ENCODE measurements around the gene MAGI1. TPM values are rescaled to one million over a fixed set of nuclear protein-coding genes. Genes with fewer than 3 reads are reported as not detected.
A peak's percentile ranks its signal among the peaks of the same experiment; 100 is the strongest.

The MAGI1 gene
- total RNA-seq, 1 experiment from 2014 or later, result 16.9 TPM

DNA sequence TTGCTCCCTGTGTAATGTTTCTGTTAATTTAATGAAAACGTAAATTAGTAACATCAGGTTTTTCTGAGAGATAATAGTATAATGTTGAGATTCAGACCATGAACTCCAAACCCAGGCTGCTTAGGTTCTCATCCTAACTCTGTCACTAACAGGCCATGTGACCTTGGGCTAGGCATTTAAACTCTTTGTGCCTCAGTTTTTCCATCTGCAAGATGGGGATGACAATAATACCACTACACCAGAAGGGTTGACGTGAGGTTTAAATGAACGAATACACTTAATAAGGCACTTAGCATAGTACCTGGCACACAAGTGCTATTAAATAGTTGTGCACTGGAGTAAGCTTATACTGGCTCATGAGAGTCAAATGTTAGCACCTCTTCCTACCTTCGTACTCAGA is 370.8 kb downstream of the MAGI1 start:
- no peaks in the 10 kb centered on the region for H3K27me3 ChIP-seq
- no peaks in the 10 kb centered on the region for H3K36me3 ChIP-seq
- H3K4me1 ChIP-seq, result no peaks in the 10 kb centered on the region
- no peak overlapping the region for H3K4me3 ChIP-seq
- DNase-seq, result no peak
- no peak overlapping the region for H3K27ac ChIP-seq
- H3K9me3 ChIP-seq (replicated peaks), result no peaks in the 10 kb centered on the region

DNA sequence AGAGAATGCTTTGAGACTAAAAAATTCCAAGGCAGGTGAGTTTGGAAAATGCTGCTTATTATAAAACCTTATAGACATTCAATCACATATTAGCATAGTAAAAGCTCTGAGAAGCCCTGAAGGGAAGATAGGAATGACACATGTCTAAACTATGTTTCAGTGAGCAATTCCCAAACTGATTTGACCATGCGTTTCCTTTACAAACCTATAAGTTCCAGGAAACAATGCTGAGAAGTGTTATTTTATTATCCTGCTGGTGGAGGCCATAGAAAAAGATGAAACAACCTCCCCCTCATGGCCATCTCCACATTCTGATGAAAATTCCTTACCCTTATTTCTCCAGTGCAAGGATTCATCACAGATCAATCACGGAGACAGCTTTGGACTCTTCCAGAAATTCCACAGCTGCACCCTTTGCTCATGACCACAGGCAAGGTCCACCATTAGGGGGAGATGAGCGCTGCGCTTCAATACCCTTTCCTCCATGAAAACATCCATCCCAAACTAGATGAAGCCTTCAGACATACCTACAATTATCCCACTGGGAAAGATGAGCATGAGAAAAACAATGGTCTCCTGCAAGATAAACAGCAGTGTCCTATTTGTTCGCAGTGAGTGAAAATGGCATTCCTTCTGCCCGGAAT is 372.1 kb downstream of the MAGI1 start:
- Histone ChIP-seq H3K9me3 (replicated peaks) (no peaks in the 10 kb centered on the region), H3K36me3 (no peaks in the 10 kb centered on the region), H3K27ac (no peak overlapping the region), H3K27me3 (no peaks in the 10 kb centered on the region), H3K4me1 (no peaks in the 10 kb centered on the region), H3K4me3 (no peak overlapping the region)
- no peak for DNase-seq

DNA sequence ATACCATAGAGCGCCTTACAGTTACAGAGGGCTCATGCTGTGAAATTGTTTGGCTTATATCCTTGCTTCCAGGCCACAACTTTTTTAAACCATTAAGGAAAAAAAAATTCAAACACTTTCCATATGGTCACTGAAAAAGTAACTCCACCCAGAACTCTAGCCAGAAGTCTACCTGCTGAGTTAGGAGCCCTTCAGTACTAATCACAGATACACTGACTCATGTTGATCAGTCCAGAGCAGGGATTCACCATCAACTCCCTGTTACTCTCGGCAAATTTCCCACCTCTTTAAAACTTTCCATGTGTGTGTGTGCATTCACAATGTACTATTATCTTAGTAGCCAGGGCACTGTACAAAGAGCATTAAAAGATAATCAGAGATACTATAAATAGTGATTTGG is 372.8 kb downstream of the MAGI1 start:
- Histone ChIP-seq H3K4me3 (no peak overlapping the region), H3K27me3 (no peaks in the 10 kb centered on the region), H3K9me3 (replicated peaks) (no peaks in the 10 kb centered on the region), H3K4me1 (no peaks in the 10 kb centered on the region), H3K27ac (no peak overlapping the region), H3K36me3 (no peaks in the 10 kb centered on the region)
- no peak for DNase-seq

DNA sequence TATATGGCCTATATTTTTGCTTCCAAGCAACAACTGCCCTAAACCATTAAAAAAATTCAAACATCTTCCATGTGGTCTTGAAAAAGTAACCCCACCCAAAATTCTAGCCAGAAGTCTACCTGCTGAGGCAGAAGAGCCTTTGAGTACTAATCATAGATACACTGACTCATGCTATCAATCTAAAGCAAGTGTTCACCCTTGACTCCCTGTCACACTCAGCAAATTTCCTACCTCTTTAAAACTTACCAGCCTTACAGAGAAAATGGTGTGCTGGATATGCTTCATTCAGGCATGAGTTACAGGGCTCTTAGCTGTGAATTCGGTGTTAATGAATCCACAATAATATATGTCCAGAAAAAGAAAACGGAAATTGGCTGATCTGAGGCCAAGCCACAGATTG is 373.8 kb downstream of the MAGI1 start:
- Histone ChIP-seq H3K4me1 (no peaks in the 10 kb centered on the region), H3K27ac (no peak overlapping the region), H3K36me3 (no peaks in the 10 kb centered on the region), H3K4me3 (no peak overlapping the region), H3K9me3 (replicated peaks) (no peaks in the 10 kb centered on the region), H3K27me3 (no peaks in the 10 kb centered on the region)
- DNase-seq, result no peak

DNA sequence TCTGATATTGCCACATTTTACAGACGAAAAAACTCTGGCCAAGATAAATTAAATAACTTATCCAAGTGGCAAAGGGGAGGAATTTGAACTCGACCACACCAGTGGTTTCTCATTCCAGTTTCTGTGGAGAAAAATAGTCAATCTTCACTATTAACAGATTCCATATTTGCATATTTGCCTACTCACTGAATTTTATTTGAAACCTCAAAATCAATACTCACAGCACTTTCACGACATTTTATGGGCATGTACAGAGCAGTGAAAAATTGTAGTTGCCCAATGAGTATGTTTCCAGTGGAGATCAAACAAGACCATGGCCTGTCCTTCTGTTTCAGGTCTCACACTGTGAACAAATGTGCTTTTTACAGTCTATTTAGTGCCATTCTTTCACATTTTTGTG is 374.3 kb downstream of the MAGI1 start:
- no peak overlapping the region for H3K27ac ChIP-seq
- no peaks in the 10 kb centered on the region for H3K9me3 ChIP-seq (replicated peaks)
- H3K27me3 ChIP-seq, result no peaks in the 10 kb centered on the region
- no peaks in the 10 kb centered on the region for H3K4me1 ChIP-seq
- DNase-seq, result no peak
- no peaks in the 10 kb centered on the region for H3K36me3 ChIP-seq
- no peak overlapping the region for H3K4me3 ChIP-seq

DNA sequence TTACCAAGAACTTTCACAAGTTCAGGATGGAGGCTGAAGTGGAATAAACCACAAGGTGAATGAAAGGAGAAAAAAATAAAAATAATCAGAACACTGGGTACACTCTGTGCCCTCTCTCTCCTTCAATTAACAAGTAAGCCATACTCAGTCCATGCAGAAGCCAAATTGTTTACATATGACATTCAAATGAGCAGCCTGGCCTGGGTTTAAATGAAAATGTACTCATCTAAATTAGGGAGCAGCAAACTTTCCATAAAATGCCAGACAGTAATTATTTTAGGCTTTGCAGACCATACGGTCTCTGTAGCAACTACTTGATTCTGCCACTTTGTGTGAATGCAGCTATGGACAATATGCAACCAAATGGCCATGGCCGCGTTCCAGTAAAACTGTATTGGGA is 376.6 kb downstream of the MAGI1 start:
- Histone ChIP-seq H3K27ac (no peak overlapping the region), H3K27me3 (no peaks in the 10 kb centered on the region), H3K36me3 (no peaks in the 10 kb centered on the region), H3K9me3 (replicated peaks) (no peaks in the 10 kb centered on the region), H3K4me1 (no peaks in the 10 kb centered on the region), H3K4me3 (no peak overlapping the region)
- no peak for DNase-seq

DNA sequence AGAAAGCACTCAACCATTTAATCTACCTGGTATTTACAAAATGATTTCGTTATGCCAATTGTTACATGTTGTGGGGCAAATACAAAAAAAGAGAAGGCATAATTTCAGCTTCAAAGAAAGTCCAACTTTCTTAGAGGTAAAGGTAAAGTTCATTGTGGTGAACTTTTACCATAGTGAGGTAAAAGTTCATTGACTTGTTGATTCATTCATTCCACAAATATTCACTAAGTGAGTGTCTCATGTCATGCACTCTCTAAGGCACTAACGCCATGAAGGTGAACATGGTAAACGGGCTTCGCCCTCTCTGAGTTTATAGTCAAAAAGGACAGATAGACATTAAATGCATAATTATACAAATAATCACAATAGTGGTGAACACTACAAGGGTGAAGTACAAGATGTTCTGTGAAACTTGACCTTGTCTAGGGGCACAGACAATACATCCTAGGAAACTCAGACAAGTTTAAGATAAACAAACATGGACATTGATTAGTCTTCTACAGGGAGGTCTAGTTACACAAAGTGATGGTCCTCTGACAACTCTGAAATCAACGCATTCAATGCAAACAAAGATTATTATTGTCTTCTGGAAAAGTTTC is 378.6 kb downstream of the MAGI1 start:
- no peaks in the 10 kb centered on the region for H3K36me3 ChIP-seq
- H3K27ac ChIP-seq, result no peak overlapping the region
- H3K9me3 ChIP-seq (replicated peaks), result no peaks in the 10 kb centered on the region
- no peak for DNase-seq
- H3K4me3 ChIP-seq, result no peak overlapping the region
- no peaks in the 10 kb centered on the region for H3K4me1 ChIP-seq
- no peaks in the 10 kb centered on the region for H3K27me3 ChIP-seq

DNA sequence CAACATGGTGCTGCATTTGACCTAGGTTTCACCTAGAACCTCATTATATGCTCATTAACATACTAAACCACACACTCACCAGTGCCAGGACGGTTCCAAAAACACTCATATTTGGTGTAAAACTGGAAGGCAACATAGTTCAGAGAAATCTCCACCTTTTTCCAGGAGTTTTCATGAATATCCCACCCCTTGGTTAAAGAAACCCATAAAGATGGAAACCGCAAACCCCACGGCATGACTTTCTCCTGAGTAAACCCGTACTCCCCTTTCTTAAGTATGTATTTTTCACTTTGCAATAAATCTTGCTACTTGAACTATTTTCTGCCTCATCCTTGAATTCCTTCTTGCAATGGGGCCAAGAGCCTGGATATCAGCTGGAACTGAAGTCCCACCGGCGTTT is 379.3 kb downstream of the MAGI1 start:
- DNase-seq, result no peak
- H3K27me3 ChIP-seq, result no peaks in the 10 kb centered on the region

DNA sequence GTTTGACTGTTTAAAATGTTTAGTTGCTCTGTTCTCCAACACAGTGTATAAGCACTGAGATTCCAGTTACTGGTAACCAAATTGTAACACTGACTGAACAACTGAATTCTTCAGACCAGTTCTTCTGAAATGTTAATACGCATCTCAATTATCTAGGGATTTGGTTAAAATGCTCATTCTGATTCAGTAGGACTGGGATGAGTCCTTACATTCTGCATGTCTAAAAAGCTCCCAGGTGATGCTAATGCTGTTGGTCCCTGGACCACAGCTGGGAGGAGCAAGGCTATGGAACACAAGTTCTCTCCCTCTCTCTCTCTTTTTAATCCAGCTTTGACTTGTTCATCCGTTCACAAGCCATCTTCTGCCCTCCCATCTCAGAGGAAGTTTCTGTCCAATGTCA is 380.3 kb downstream of the MAGI1 start:
- DNase-seq, result no peak
- Histone ChIP-seq H3K27me3 (no peaks in the 10 kb centered on the region), H3K4me3 (no peak overlapping the region), H3K9me3 (replicated peaks) (no peaks in the 10 kb centered on the region), H3K27ac (no peak overlapping the region), H3K36me3 (no peaks in the 10 kb centered on the region), H3K4me1 (no peaks in the 10 kb centered on the region)

More for the DNA sequence above, 379.3 kb downstream of the MAGI1 start:
- H3K4me3 ChIP-seq, result no peak overlapping the region
- no peaks in the 10 kb centered on the region for H3K9me3 ChIP-seq (replicated peaks)
- H3K36me3 ChIP-seq, result no peaks in the 10 kb centered on the region
- H3K27ac ChIP-seq, result no peak overlapping the region
- H3K4me1 ChIP-seq, result no peaks in the 10 kb centered on the region

DNA sequence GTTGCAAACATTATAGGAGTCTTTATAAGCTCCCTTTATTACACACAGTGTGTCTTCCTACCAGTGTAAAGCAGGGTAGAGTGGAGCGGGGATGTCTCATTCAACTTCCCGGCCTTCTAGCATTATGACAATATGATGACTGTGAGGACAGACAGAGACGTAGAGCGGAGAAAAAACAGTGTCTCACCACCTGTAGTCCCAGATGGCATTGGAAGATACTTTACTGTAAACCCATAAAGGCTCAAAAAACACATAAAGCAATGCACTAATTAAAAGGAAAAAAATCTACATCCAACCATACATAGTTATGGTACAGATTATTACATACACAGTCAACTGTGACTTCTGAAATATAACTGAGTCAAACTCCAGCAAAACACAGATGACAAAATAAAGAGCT is 383.7 kb downstream of the MAGI1 start:
- no peaks in the 10 kb centered on the region for H3K36me3 ChIP-seq
- no peak overlapping the region for H3K27ac ChIP-seq
- H3K27me3 ChIP-seq, result no peaks in the 10 kb centered on the region
- DNase-seq, result no peak
- no peaks in the 10 kb centered on the region for H3K9me3 ChIP-seq (replicated peaks)
- H3K4me3 ChIP-seq, result no peak overlapping the region
- H3K4me1 ChIP-seq, result no peaks in the 10 kb centered on the region

DNA sequence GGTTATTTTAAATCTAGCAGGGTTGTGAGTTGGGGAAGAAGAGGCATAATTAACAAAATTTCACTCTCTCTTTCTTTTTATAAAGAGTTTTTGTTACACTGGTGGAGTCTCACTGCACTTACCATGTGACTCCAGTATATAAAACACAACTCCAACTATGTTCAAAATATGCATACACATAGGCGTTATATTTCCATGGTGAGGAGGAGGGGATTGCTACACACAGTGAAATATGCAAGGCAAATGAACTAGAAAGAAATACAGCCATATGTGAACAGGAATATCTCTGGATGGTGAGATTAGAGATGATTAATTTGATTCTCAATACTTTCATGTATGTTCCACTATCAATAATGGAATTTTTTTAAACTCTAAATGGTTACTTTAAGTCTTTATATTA is 385.0 kb downstream of the MAGI1 start:
- H3K36me3 ChIP-seq, result no peaks in the 10 kb centered on the region
- no peak for DNase-seq
- H3K4me1 ChIP-seq, result no peaks in the 10 kb centered on the region
- no peaks in the 10 kb centered on the region for H3K9me3 ChIP-seq (replicated peaks)
- no peaks in the 10 kb centered on the region for H3K27me3 ChIP-seq
- no peak overlapping the region for H3K27ac ChIP-seq
- H3K4me3 ChIP-seq, result no peak overlapping the region

DNA sequence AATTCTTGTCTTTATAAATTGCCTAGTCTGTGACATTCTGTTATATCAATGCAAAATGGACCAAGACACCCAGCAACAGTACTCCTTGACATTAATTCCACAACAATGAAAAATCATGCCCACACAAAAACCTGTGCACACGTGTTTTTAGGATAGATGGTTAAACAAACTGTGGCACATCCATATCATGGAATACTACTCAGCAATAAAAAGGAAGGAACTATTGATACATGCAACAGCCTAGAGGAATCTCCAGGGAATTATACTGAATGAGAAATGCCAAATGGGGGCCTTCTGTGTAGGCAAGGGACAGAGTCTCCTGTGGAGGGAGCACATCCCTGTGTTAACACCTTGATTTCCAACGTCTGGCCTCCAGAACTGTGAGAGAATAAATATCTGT is 388.5 kb downstream of the MAGI1 start:
- H3K36me3 ChIP-seq, result no peaks in the 10 kb centered on the region
- H3K4me1 ChIP-seq, result no peaks in the 10 kb centered on the region
- H3K4me3 ChIP-seq, result no peak overlapping the region
- no peaks in the 10 kb centered on the region for H3K27me3 ChIP-seq
- no peak overlapping the region for H3K27ac ChIP-seq
- no peak for DNase-seq
- peaks cover 6% of the 10 kb centered on the region; the same call in 1 of the 2 replicates for H3K9me3 ChIP-seq (replicated peaks)

DNA sequence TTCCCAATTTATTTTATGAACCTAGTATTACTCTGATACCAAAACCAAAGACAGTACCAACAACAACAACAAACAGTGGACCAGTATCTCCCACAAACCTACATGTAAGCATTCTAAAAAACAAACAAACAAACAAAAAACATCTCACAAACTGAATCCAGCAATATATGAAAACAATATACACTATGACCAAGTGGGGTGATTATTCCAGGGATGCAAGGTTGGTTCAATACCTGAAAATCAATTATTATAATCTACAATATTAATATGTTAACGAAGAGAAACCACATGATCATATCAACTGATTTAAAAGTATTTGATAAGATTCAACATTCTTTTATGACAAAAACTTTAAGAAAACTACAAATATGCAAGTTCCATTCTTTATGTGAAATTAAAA is 391.3 kb downstream of the MAGI1 start:
- Histone ChIP-seq H3K27me3 (no peaks in the 10 kb centered on the region), H3K9me3 (replicated peaks) (peaks cover 6% of the 10 kb centered on the region; the same call in 1 of the 2 replicates), H3K4me1 (no peaks in the 10 kb centered on the region), H3K4me3 (no peak overlapping the region), H3K27ac (no peak overlapping the region), H3K36me3 (no peaks in the 10 kb centered on the region)
- DNase-seq, result no peak

DNA sequence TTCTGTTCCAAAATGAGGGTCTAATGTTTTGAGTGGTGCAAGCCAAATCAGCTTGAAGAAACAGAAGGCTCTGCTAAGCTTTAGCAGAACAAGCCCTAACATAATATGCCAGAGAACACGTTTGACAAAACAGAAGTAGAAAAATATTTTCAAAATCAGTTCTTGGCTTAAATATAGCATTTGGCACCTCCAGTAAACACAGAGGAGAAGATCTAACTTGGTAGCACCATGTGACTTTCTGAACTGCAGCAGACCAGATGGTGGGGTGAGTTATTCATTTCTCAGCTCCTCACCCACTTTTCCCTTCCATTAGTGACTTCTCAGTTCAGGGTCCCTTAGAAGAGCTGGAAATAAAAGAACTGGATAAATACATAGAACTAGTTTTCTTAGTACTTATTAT is 395.8 kb downstream of the MAGI1 start:
- H3K27me3 ChIP-seq, result no peaks in the 10 kb centered on the region
- H3K9me3 ChIP-seq (replicated peaks), result peaks cover 6% of the 10 kb centered on the region; the same call in 1 of the 2 replicates
- H3K27ac ChIP-seq, result no peak overlapping the region
- DNase-seq, result no peak
- no peaks in the 10 kb centered on the region; the same call in 1 of the 2 replicates for H3K4me1 ChIP-seq
- no peak overlapping the region for H3K4me3 ChIP-seq
- H3K36me3 ChIP-seq, result no peaks in the 10 kb centered on the region

DNA sequence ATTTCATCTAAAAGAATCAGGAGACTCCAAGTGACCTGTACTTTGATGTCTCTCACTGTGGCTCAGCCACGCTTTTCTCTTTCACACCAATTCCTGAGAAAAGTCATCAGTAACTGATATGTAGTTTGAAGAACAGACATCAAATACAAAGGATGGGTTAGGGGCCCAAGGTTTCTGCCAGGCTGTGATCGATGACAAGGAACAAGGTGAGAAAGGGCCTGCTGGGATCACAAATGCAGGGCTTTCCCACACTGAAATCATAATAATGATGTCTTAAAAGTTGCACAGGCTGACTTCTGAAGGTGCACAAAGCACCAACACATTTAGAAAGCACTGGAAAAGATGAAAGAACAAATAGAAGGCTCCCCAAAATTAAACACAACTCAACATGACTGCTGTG is 396.9 kb downstream of the MAGI1 start:
- Histone ChIP-seq H3K27ac (no peak overlapping the region), H3K27me3 (no peaks in the 10 kb centered on the region), H3K9me3 (replicated peaks) (no peaks in the 10 kb centered on the region), H3K36me3 (no peaks in the 10 kb centered on the region), H3K4me3 (no peak overlapping the region), H3K4me1 (no peaks in the 10 kb centered on the region; the same call in 1 of the 2 replicates)
- no peak for DNase-seq

DNA sequence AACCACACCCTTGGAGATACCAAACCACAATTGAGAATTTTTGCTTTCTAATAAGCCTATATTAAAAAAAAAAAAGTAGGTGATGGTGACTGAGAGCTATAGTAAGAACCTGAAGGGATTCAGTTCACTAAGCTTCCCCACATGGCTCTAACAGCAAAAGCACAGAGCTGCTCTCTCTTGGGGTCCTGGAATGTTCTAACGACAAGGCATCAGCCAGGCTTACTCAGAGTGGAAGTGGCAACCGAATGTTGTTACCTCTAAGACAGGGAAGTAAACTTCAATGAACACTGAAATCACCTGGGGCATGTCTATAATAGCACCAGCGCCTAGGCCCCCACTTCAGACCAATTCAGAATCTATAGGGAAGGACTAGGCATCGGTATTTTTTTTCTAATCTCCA is 397.7 kb downstream of the MAGI1 start:
- DNase-seq, result peak in 1 of 2 experiments; percentile 3
- H3K27ac ChIP-seq, result no peak overlapping the region
- H3K9me3 ChIP-seq (replicated peaks), result no peaks in the 10 kb centered on the region
- no peak overlapping the region for H3K4me3 ChIP-seq
- no peaks in the 10 kb centered on the region for H3K27me3 ChIP-seq
- H3K4me1 ChIP-seq, result no peaks in the 10 kb centered on the region; the same call in 1 of the 2 replicates
- no peaks in the 10 kb centered on the region for H3K36me3 ChIP-seq

All from SJCRH30 (cell line).